CD4-positive, alpha-beta T cell (primary cell): ENCODE measurements around the gene SUPT20H. TPM values are rescaled to one million over a fixed set of nuclear protein-coding genes. Genes with fewer than 3 reads are reported as not detected.

Experiments
- ATAC-seq: fragments of 200-7000 bp; cut with Tn5 transposase; one replicate; pipeline ENCODE4 v1.10.0; 2022; ENCODE audit warnings: mild to moderate bottlenecking; ENCODE audit not compliant: poor library complexity
- CTCF ChIA-PET: fragments of 350-600 bp; sonication (Branson Sonifier 250); formaldehyde crosslinking; loops from one replicate; lab custom pipeline; 2021; ENCODE audit warnings: antibody characterized with exemption, inconsistent platforms; lab: Charles Lee
- POLR2A ChIA-PET: fragments of 350-600 bp; sonication (Branson Sonifier 250); formaldehyde crosslinking; loops from one replicate; lab custom pipeline; 2021; ENCODE audit warnings: antibody characterized with exemption, inconsistent platforms; lab: Charles Lee
- DNase-seq, 14 experiments: peaks; one replicate each; pipeline ENCODE4 v3.0.0-alpha.2; 2013 to 2020; ENCODE audit warnings: mixed read lengths in 2 of 14
- H3K27ac ChIP-seq, 2 donors: one replicate each; pipeline versions ENCODE4 v1.5.1 to v1.7.0; 2013; ENCODE audit warnings: low read length in 2 of 2, low read depth in 1 of 2, mild to moderate bottlenecking in 1 of 2
- H3K27me3 ChIP-seq, 2 experiments: 1 replicate in 1 of 2; 2 replicates in 1 of 2; pipeline versions ENCODE4 v1.6.1 to v1.7.0; 2013; ENCODE audit warnings: low read length in 2 of 2, control low read depth in 1 of 2, mild to moderate bottlenecking in 1 of 2, moderate library complexity in 1 of 2; ENCODE audit not compliant: insufficient read depth in 2 of 2, control insufficient read depth in 1 of 2
- H3K36me3 ChIP-seq: one replicate; pipeline ENCODE4 v1.6.1; 2013; ENCODE audit warnings: low read length, control low read depth; ENCODE audit not compliant: insufficient read depth
- H3K4me1 ChIP-seq: one replicate; pipeline ENCODE4 v1.6.1; 2013; ENCODE audit warnings: low read length, control low read depth; ENCODE audit not compliant: insufficient read depth
- H3K4me3 ChIP-seq: one replicate; pipeline ENCODE4 v1.5.1; 2013; ENCODE audit warnings: mild to moderate bottlenecking, low read length, moderate library complexity
- H3K9me3 ChIP-seq, 2 experiments: 1 replicate in 1 of 2; 2 replicates in 1 of 2; pipeline versions ENCODE4 v1.6.1 to v1.7.0; 2013; ENCODE audit warnings: low read length in 2 of 2, mild to moderate bottlenecking in 2 of 2, control low read depth in 1 of 2, moderate library complexity in 1 of 2; ENCODE audit not compliant: control insufficient read depth in 1 of 2, insufficient read depth in 1 of 2
- H3K27ac Mint-ChIP-seq: one replicate; pipeline ENCODE4 v1.8.0; 2020; ENCODE audit warnings: mixed read lengths
- H3K27me3 Mint-ChIP-seq: one replicate; pipeline ENCODE4 v1.8.0; 2021; ENCODE audit warnings: mixed read lengths
- H3K36me3 Mint-ChIP-seq: one replicate; pipeline ENCODE4 v1.8.0; 2021; ENCODE audit warnings: low read depth, mixed read lengths
- H3K4me1 Mint-ChIP-seq: one replicate; pipeline ENCODE4 v1.8.0; 2021; ENCODE audit warnings: low read depth, mixed read lengths
- H3K4me3 Mint-ChIP-seq: one replicate; pipeline ENCODE4 v1.8.0; 2020; ENCODE audit warnings: mild to moderate bottlenecking, mixed read lengths
- H3K9me3 Mint-ChIP-seq: one replicate; pipeline ENCODE4 v1.8.0; 2020; ENCODE audit warnings: mixed read lengths
- CTCF ChIP-seq: fragments of 200-600 bp; IDR thresholded peaks from one replicate; pipeline ENCODE4 v1.8.0; 2022; ENCODE audit warnings: antibody characterized with exemption, mild to moderate bottlenecking
- intact Hi-C, 2 experiments: fragments of 100-400 bp; cut with DNase I in 1 of 2; cut with micrococcal nuclease in 1 of 2; formaldehyde crosslinking; loops; one replicate each; pipeline versions ENCODE4 v1.15.1 to v1.9.0; 2023 to 2025; cut with DNase I, micrococcal nuclease
- total RNA-seq, 174 experiments: library from RNA in 2 of 174; stranded (reverse) in 2 of 174; gene quantifications; one replicate each; pipeline ENCODE4 v1.2.3 and lab custom pipeline; 2021 to 2026

SUPT20H gene
- total RNA-seq, 2 experiments from 2014 or later: 61.7 to 63.1 TPM

- Histone ChIP-seq H3K27ac (no peak overlapping the region), H3K27me3 (no peaks in the 10 kb centered on the region), H3K36me3 (peaks cover 49% of the 10 kb centered on the region), H3K4me3 (no peak overlapping the region), H3K4me1 (no peaks in the 10 kb centered on the region), H3K9me3 (peaks cover 0 to 4% of the 10 kb centered on the region in 2 experiments)
- Mint-ChIP-seq H3K36me3 (peaks cover 70% of the 10 kb centered on the region), H3K9me3 (no peaks in the 10 kb centered on the region), H3K27me3 (no peaks in the 10 kb centered on the region), H3K4me1 (no peaks in the 10 kb centered on the region), H3K4me3 (no peak overlapping the region), H3K27ac (no peak overlapping the region)
- TF ChIP-seq CTCF: no peak
- intact Hi-C loops: no loop called here
- ChIA-PET POLR2A (interaction anchor here (1.2 kb wide), 1 partner anchor 27 kb away, joined by 3 read pairs; the partner anchor contains the start of gene EXOSC8), CTCF (no interaction called here)
- DNase-seq: no peak
- ATAC-seq: no peak
Measured at GRCh38 chr13:36973621-36974295, 85.7 kb downstream of the SUPT20H start.

- peaks cover 52% of the 10 kb centered on the region for H3K36me3 ChIP-seq
- ChIA-PET POLR2A (no interaction called here), CTCF (no interaction called here)
- DNase-seq (no peak), ATAC-seq (no peak)
- Mint-ChIP-seq H3K4me1 (no peaks in the 10 kb centered on the region), H3K36me3 (peaks cover 73% of the 10 kb centered on the region), H3K4me3 (no peak overlapping the region), H3K9me3 (no peaks in the 10 kb centered on the region), H3K27me3 (no peaks in the 10 kb centered on the region), H3K27ac (no peak overlapping the region)
- no peak for TF ChIP-seq CTCF
- H3K27me3 ChIP-seq: no peaks in the 10 kb centered on the region
- no peak overlapping the region for H3K4me3 ChIP-seq
- H3K9me3 ChIP-seq: peaks cover 0 to 4% of the 10 kb centered on the region in 2 experiments
- intact Hi-C loops: no loop called here
- H3K27ac ChIP-seq: no peak overlapping the region
- no peaks in the 10 kb centered on the region for H3K4me1 ChIP-seq
Measured at GRCh38 chr13:36973009-36973408, 86.5 kb downstream of the SUPT20H start.

GRCh38 chr13:36966404-36966803, 93.1 kb downstream of the SUPT20H start:
- no peak for DNase-seq
- no peak for TF ChIP-seq CTCF
- no peaks in the 10 kb centered on the region for H3K4me1 Mint-ChIP-seq
- H3K27me3 ChIP-seq: no peaks in the 10 kb centered on the region
- H3K4me3 Mint-ChIP-seq: no peak overlapping the region
- no peak overlapping the region for H3K27ac ChIP-seq
- no peaks in the 10 kb centered on the region for H3K4me1 ChIP-seq
- H3K9me3 ChIP-seq: no peaks in the 10 kb centered on the region
- H3K9me3 Mint-ChIP-seq: no peaks in the 10 kb centered on the region
- POLR2A ChIA-PET: no interaction called here
- no peak overlapping the region for H3K27ac Mint-ChIP-seq
- H3K36me3 Mint-ChIP-seq: peaks cover 80% of the 10 kb centered on the region
- H3K4me3 ChIP-seq: no peak overlapping the region
- no peaks in the 10 kb centered on the region for H3K27me3 Mint-ChIP-seq
- CTCF ChIA-PET: no interaction called here
- H3K36me3 ChIP-seq: peaks cover 77% of the 10 kb centered on the region
- ATAC-seq: no peak
- intact Hi-C loops: no loop called here
